ENCODE data around the gene ZNF235. TPM values are rescaled to one million over a fixed set of nuclear protein-coding genes. Genes with fewer than 3 reads are reported as not detected.
"Not testable (repeated sequence)": the region's sequence is repeated elsewhere in the genome, so short reads cannot be mapped to it uniquely, and the experiment has no call there.

ZNF235 gene
- total RNA-seq: 6.5 TPM
- long read RNA-seq, partial matches to known transcripts: 0 of 7 reads
- long read RNA-seq, other reads (novel, unspliced or antisense): 4 of 7 reads

- no peak for TF ChIP-seq CTCF (IDR thresholded peaks at IDR 0.05)
- Histone ChIP-seq H3K27me3 (ENCODE audit: low read depth) (no peaks in the 10 kb centered on the region), H3K36me3 (peaks cover 29% of the 10 kb centered on the region), H3K27ac (peak within 1 kb of the TSS; percentile 76), H3K4me1 (peaks cover 14% of the 10 kb centered on the region), H3K4me3 (peak within 1 kb of the TSS; percentile 96), H3K9me3 (peaks cover 30% of the 10 kb centered on the region)
- ATAC-seq: peak; percentile 99 to 100
- peak; percentile 90 for DNase-seq
- intact Hi-C loops (cut with DNase I): no loop called here
These were observed at the start of gene ZNF235 for GRCh38 chr19:44304659-44305193. ZNF235 (minus strand) TSS chr19:44305025; CDS start chr19:44303404, 1,621 bp downstream.

GRCh38 chr19:44346556-44346955 is 41.7 kb upstream of the ZNF235 start:
- H3K27ac ChIP-seq: no peak overlapping the region
- ATAC-seq (no peak), DNase-seq (no peak)
- H3K4me3 ChIP-seq: no peak overlapping the region
- intact Hi-C loops (cut with DNase I): no loop called here
- H3K36me3 ChIP-seq: no peaks in the 10 kb centered on the region
- H3K27me3 ChIP-seq (ENCODE audit: low read depth): no peaks in the 10 kb centered on the region
- no peaks in the 10 kb centered on the region for H3K4me1 ChIP-seq
- peaks cover 84% of the 10 kb centered on the region for H3K9me3 ChIP-seq
- no peak for TF ChIP-seq CTCF (IDR thresholded peaks at IDR 0.05)

DNA sequence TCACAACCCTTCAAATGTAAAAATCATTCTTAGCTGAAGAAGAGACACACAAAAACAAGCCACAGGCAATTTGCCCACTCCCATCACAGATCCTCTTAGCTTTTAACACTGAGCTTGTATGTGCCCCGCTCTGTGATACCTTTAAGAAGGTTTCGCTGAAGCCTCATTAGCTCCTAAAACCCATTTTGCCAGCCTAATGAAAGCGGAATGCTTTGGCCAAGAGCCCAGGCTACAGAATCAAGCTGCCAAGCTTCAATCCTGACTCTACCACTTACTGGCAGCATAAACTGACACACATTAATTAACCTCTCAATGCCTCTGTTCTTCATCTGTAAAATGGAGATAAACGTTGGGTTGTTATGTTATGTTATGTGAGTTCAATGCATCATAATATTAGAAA is 41.1 kb upstream of the ZNF235 start:
- H3K4me1 ChIP-seq: no peaks in the 10 kb centered on the region
- DNase-seq: no peak
- intact Hi-C loops (cut with DNase I): no loop called here
- no peak overlapping the region for H3K4me3 ChIP-seq
- no peak for TF ChIP-seq CTCF (IDR thresholded peaks at IDR 0.05)
- no peaks in the 10 kb centered on the region for H3K36me3 ChIP-seq
- no peak for ATAC-seq
- no peaks in the 10 kb centered on the region for H3K27me3 ChIP-seq (ENCODE audit: low read depth)
- peaks cover 80% of the 10 kb centered on the region for H3K9me3 ChIP-seq
- no peak overlapping the region for H3K27ac ChIP-seq

GRCh38 chr19:44344255-44344654 is 39.4 kb upstream of the ZNF235 start:
- Histone ChIP-seq H3K36me3 (peaks cover 11% of the 10 kb centered on the region), H3K27ac (no peak overlapping the region), H3K4me1 (no peaks in the 10 kb centered on the region), H3K4me3 (no peak overlapping the region), H3K27me3 (ENCODE audit: low read depth) (no peaks in the 10 kb centered on the region), H3K9me3 (peaks cover 68% of the 10 kb centered on the region)
- intact Hi-C loops (cut with DNase I): no loop called here
- ATAC-seq: no peak
- no peak for DNase-seq
- no peak for TF ChIP-seq CTCF (IDR thresholded peaks at IDR 0.05)

- H3K27me3 ChIP-seq (ENCODE audit: low read depth): no peaks in the 10 kb centered on the region
- no peaks in the 10 kb centered on the region for H3K4me1 ChIP-seq
- ATAC-seq (no peak), DNase-seq (no peak)
- no peak overlapping the region for H3K27ac ChIP-seq
- TF ChIP-seq CTCF (IDR thresholded peaks at IDR 0.05): no peak
- H3K4me3 ChIP-seq: no peak overlapping the region
- H3K36me3 ChIP-seq: peaks cover 28% of the 10 kb centered on the region
- peaks cover 60% of the 10 kb centered on the region for H3K9me3 ChIP-seq
- intact Hi-C loops (cut with DNase I): no loop called here
These were observed 37.0 kb upstream of the ZNF235 start for GRCh38 chr19:44341794-44342193.

GRCh38 chr19:44334639-44335038 is 29.8 kb upstream of the ZNF235 start:
- H3K4me3 ChIP-seq; DNase-seq; H3K27ac ChIP-seq; H3K27me3 ChIP-seq (ENCODE audit: low read depth); ATAC-seq; H3K4me1 ChIP-seq; intact Hi-C loops (cut with DNase I): not testable (repeated sequence)
- peaks cover 70% of the 10 kb centered on the region for H3K9me3 ChIP-seq
- peaks cover 66% of the 10 kb centered on the region for H3K36me3 ChIP-seq
